Activated naive CD8-positive, alpha-beta T cell treated with anti-CD3 and anti-CD28 coated beads, Interleukin-2, amount 50 U/mL, for 16 hours (primary cell): ENCODE measurements around the gene KDM4E.
"Not testable (repeated sequence)": the region's sequence is repeated elsewhere in the genome, so short reads cannot be mapped to it uniquely, and the experiment has no call there.

Experiments used
- DNase-seq: peaks from one replicate; pipeline ENCODE4 v3.0.0-alpha.2; 2020; ENCODE audit warnings: low read depth, low spot score

The KDM4E gene

GRCh38 chr11:95024958-95025357, at the start of gene KDM4E:
KDM4E (plus strand) TSS chr11:95025258; CDS start chr11:95025558, 300 bp downstream.
- no peak for DNase-seq

GRCh38 chr11:94975599-94975998, 49.5 kb upstream of the KDM4E start:
- DNase-seq = no peak

GRCh38 chr11:94987378-94987777, 37.7 kb upstream of the KDM4E start:
- DNase-seq = no peak

GRCh38 chr11:94988748-94989147, 36.3 kb upstream of the KDM4E start:
- no peak for DNase-seq

GRCh38 chr11:94993400-94993943, 31.6 kb upstream of the KDM4E start:
- DNase-seq = no peak

GRCh38 chr11:94997437-94997836, 27.6 kb upstream of the KDM4E start:
- DNase-seq = no peak

GRCh38 chr11:94998285-94998684, 26.8 kb upstream of the KDM4E start:
- DNase-seq = no peak

DNA sequence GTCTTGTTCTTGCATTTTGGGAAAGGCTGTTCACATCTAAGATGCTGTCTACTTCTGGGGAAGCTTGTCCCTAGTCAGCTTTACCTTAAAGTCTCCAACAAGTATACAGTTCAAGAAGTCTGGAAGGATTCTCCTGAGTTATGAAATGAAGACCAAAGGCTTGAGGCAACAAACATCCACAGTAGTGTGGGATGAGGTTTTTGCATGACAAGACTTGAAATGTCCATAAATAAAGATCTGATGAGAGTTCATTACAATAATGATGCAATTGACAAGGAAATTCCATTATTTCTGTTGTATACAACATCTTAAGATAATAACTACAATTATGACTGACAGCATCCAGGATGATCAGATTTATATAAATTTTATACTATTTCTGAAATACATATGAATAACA, 21.3 kb upstream of the KDM4E start:
- DNase-seq = no peak

GRCh38 chr11:95005642-95006041, 19.4 kb upstream of the KDM4E start:
- no peak for DNase-seq

GRCh38 chr11:95011376-95011775, 13.7 kb upstream of the KDM4E start:
- no peak for DNase-seq

DNA sequence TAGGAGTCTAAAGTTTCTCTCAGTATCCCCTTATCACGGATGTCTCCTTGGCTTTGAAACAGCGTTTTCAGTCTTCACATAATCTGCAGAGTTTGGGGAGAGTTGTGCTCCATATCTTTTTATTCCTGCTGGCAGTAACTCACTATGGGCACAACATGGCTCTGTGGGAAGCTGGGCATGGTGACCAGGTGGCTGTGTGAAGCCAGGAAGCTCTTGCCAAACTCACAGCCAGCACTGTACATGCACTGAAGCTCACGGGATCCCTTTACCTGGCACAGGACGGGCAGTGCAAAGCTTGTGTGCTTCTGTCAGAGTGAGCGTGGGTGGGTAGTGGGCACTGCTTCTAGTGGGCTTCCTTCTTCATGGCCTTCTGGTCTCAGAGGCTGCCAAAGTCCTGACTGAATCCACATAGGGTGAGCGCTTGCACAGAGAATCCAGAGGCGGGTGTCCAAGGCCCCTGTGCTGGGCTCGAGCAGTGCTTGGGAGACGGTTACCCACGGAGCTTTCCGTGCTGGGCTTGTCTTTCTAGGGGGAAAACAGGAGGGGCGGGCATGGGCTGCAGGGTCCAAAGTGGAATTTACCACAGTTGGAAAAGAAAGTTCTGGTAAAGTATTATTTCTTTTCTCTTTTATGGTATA, 10.8 kb upstream of the KDM4E start:
- no peak for DNase-seq

DNA sequence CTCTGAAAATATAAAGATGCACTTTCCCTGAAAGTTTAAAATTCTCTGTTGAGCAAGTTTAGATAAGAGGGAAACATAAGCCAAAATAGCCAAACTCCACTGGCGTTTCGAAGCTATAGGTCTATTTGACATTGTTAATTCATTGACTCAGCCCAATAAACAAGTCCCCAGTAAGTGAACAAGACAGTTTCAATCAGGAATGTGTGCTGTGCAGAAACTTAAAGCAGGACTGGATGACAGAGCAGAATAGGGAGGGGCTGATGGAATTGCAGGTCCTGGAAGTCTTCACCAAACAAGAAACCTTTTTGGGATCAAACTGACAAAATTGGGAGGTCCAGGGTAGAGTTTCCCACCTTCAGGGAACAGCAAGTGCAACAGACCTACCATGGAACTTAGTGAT, 8.9 kb upstream of the KDM4E start:
- DNase-seq = no peak

GRCh38 chr11:95021468-95021867, 3.6 kb upstream of the KDM4E start:
- not testable (repeated sequence) for DNase-seq

DNA sequence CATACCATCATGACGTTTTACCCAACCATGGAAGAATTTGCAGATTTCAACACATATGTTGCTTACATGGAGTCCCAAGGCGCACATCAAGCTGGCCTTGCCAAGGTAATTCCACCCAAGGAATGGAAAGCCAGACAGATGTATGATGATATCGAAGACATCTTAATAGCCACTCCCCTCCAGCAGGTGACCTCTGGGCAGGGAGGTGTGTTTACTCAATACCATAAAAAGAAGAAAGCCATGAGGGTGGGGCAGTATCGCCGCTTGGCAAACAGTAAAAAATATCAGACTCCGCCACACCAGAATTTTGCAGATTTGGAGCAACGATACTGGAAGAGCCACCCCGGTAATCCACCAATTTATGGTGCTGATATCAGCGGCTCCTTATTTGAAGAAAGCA, 536 bp downstream of the KDM4E start:
- DNase-seq = not testable (repeated sequence)

GRCh38 chr11:95028357-95028756, 3.3 kb downstream of the KDM4E start:
- no peak for DNase-seq

- no peak for DNase-seq
These were observed 8.0 kb downstream of the KDM4E start for GRCh38 chr11:95033051-95033450.

DNA sequence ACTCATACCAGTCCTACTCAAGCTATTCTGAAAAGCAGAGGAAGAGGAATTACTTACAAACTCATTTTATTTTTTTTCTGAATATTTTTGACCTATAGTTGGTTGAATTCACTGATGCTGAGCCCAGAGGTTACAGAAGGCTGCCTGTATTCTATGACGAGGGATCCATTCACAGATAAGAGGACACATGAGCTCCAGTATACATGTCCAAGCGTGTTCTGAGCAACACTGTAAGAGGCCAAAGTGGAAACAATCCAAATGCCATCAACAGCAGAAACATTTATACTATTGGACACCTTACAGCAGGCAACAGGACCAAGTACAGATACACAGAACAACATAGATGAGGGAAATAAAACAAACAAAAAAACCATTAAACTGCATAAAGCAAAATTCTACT, 10.3 kb downstream of the KDM4E start:
- no peak for DNase-seq

DNA sequence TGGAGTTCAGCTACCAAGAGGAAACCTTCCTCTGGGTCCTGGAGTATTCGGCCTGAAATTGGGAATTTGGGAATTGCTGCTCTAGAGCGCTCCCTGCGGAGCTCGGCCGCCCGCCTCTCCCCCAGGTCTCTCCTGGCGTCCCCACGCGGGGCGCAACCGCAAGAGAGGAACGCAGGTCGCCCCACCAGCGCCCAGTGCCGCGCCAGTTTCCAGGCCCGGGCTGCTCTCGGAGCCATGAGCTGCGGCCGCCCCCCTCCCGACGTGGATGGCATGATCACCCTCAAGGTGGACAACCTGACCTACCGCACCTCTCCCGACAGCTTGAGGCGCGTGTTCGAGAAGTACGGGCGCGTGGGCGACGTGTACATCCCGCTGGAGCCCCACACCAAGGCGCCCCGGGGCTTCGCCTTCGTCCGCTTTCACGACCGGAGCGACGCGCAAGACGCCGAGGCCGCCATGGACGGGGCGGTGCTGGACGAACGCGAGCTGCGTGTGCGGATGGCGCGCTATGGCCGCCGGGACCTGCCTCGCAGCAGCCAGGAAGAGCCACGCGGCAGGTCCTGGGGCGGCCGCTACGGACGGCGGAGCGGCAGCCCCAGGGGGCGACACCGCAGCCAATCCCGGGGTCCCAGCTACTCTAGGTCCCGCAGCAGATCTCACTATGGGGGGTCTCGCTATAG, 12.4 kb downstream of the KDM4E start:
- DNase-seq = not testable (repeated sequence)

DNA sequence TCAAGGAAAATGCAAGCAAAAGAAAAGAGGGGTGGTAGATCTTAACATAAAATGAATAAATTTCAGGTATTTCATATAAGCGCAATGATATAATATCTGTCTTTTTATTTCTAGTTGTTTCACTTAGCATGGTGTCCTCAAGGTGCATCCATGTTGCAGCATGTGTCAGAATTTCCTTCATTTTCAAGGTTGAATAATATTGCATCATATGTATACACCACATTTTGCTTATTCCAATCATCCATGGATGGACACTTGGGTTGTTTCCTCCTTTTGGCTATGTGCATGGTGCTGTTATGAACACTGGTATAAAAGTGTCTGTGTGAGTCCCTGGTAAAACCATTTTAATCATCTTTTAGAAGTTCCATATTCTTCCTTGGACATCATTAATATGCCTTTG, 17.2 kb downstream of the KDM4E start:
- DNase-seq = no peak

- no peak for DNase-seq
These were observed 17.8 kb downstream of the KDM4E start for GRCh38 chr11:95042906-95043305.

DNA sequence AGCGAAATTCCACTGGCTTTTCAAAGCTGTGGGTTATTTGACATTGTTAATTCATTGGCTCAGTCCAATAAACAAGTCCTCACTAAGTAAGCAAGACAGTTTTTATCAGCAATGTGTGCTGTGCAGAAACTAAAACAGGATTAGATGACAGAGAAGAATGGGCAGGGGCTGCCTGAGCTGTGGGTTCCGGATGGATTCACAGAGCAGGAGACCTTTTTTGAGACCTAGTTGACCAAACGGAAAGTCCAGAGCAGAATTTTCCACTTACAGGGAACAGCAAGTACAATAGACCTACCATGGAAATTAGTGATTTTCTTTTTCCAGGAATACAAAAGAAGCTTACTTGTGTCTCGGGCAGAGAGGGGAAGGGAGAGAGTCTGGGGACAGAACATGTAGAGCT, 19.0 kb downstream of the KDM4E start:
- DNase-seq = no peak

GRCh38 chr11:95045812-95046211, 20.8 kb downstream of the KDM4E start:
- DNase-seq = no peak

- not testable (repeated sequence) for DNase-seq
These were observed 24.1 kb downstream of the KDM4E start, which contains the start of gene KDM4F for GRCh38 chr11:95049122-95049521. KDM4F (plus strand) TSS chr11:95049422.
